ENCODE results near the gene PLD5.

PLD5 gene

GRCh38 chr1:242524571-242525359, at the start of gene PLD5:
Gene PLD5 (minus strand): TSS chr1:242524697.
- no peak for DNase-seq

- DNase-seq, result no peak
These were observed 45.4 kb upstream of the PLD5 start for GRCh38 chr1:242569867-242570266.

DNA sequence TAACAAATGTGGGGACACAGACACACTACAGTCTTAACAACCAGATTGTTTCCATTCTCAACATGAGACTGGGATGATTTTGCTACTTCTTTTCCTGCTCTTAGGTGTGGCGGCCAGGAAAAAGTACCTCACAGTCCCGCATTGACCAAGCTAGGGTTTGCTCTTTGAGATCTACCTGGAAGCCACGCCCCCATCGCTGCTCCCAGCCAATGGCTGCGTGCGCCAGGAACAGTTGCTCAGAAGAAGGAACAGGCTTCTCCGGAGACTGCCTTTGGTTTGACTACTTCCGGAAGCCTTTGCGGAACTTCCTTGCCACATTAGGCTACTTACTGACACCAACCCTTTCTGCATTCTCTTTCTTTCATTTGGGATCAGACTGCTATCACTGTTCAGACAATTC, 44.2 kb upstream of the PLD5 start:
- DNase-seq, result no peak

- DNase-seq, result no peak
These were observed 43.1 kb upstream of the PLD5 start for GRCh38 chr1:242567596-242567995.

- no peak for DNase-seq
These were observed 32.3 kb upstream of the PLD5 start for GRCh38 chr1:242556759-242557158.

DNA sequence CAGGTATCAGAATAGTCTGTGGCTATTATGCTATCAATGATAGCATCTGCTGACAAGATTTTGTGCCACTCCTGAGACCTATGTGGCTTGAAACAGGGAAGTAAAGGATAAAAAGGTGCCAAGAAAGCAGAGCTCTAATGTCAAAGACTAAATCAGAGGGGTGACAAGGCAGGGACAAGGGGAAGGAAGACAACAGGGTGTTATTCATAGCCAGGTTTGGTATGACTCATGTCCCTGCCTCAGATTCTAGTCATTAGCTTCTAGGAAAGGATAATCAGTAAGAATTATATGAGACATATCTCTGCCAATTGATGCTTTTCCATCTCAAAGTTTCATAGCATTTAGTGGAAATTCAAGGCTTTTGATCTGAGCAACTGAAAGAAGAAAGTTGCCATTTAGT, 31.8 kb upstream of the PLD5 start:
- DNase-seq, result no peak

DNA sequence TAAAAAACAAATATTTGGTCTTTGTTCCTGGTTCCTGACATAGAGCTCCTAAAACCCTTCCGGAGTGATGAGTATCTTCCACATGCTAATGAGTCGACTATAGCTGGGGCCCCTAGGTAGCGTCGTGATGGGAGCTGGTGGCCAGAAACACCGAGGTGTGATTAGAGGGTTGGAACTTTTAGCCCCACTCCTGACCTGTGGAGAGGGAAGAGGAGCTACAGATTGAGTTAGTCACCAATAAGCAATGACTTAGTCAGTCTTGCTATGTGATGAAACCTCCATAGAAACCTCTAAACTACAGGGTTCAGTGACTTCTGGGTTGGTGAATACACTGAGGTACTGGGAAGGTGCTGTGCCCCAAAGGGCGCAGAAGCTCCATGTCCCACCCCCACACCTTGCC, 30.1 kb upstream of the PLD5 start:
- DNase-seq, result no peak

DNA sequence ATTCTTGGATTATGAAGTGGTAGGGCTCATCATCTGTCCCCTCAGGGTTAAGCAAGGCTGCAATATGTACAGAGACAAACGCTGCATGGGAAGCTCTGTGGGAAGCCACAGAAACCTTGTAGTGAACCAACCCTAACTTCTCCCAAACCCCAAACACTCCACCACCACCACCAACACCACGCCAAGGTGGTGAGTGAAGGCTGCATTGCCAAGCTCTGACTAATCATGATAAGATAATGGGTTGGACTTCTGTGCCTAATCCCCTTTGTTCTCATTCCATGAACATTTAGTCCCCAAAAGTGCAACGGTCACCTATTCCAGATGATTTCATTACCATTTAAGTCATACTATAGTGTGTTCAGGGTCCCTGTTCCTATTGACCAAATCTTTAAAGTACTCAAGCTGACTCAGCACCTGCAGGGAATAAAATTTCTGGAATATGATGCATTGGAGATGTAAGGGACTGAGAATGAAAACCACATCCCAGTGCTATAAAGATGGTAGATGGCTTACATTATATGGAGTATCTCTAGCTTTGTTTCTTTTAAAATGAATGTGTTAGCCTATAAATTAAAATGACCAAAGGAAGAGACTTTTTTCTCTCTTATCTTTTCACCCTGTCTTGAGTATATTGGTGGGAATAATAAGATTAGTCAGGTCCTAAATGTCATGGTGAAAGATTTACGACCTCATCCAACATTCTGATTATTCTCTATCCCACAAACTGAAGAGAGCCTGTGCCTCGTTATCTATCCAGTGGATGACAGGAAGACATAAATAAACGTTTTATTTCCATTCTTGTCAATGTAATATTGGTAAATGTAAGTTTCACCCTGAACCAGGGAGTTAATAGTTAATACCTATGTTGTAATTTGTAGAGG, 22.6 kb upstream of the PLD5 start:
- DNase-seq, result no peak

DNA sequence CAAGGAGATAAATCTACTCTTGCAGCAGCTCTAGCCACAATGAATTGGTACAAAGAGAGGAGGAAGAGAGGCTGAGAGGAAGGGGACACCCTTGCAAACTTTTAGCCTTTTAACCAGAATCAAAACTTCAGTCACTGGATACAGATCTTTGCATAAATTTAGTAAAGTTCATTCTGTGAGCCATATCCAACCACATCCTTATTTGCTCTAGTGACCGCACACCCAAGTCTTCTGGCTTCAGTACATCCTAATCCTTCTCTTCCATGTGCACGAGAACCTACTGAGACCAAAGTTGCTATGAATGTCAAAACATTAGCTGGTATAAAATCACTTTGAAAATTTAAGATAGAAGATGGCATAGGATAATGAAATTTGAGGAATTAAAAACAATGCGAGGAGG, 21.9 kb upstream of the PLD5 start:
- no peak for DNase-seq

DNA sequence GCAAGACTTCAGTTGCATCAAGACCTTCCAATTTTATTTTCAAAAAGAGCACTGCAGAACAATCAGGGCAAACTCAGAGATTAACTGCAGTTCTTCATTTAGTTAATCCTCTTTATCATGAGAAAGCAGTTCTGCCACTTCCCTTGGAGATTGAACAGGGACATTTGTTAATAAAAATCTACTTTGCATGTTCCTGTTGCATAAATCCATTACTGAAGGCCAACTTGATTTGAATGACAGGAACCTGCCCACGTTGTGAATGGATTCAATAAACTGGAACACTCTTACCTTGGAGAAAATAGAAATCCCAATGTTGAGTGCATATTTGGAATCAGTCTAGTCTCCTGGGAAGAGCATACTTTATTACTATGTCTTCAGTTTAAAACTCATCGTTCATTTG, 19.6 kb upstream of the PLD5 start:
- DNase-seq, result no peak

DNA sequence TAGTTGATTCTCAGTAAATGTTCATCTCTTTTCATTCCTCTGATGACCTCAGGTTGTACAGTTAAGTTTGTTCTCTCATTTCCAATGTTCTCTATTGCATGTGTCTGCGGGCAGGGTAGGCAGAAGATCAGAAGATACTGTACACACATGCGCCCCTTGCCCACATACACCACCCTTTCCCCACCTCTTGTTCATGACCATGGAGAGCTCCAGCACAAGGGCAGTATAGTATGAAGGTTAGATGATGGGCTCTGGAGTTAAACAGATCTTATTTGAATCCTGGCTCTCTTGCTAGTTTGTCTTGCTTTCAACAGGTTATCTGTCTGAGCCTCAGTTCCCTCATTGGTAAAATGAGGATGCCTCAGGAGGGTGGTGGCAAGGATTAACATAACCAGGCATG, 17.8 kb upstream of the PLD5 start:
- no peak for DNase-seq

DNA sequence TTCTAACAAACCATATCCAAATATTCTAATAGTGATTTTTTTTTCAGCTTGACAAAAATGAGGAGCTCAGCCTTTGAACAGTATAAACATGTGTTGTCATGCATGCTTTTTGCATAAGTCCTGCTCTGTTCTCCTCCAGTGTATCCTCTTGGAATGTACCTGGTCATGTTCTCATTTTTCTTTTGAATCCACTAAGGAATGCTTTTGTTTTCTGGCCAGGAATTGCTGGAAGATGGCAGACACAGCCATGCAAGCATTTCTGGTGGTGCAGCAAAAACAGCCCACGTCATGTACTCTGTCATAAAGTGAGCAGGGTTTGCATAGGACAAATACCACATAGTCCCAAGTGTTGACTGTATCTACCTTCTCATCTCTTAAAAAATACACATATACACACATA, 11.5 kb upstream of the PLD5 start:
- no peak for DNase-seq

DNA sequence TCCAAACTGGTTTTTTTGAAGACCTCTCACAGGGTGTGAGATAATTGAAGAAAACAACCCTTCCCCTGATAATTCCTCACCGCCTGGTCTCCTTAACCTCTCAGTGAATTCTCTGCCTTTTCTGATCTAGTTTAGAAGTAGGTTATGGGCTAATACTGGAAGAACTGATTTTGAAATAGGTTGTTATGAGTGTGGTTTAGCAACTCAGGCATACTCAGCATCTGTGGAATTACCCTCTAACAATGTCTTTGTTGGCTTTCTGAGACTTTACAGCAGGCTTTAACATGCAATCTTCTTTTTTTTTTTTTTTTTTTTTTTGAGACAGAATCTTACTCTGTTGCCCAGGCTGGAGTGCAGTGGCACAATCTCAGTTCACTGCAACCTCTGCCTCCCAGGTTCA, 10.3 kb upstream of the PLD5 start:
- no peak for DNase-seq

GRCh38 chr1:242530761-242531160, 6.3 kb upstream of the PLD5 start:
- DNase-seq, result no peak

- no peak for DNase-seq
These were observed 1.3 kb upstream of the PLD5 start for GRCh38 chr1:242525769-242526168.

DNA sequence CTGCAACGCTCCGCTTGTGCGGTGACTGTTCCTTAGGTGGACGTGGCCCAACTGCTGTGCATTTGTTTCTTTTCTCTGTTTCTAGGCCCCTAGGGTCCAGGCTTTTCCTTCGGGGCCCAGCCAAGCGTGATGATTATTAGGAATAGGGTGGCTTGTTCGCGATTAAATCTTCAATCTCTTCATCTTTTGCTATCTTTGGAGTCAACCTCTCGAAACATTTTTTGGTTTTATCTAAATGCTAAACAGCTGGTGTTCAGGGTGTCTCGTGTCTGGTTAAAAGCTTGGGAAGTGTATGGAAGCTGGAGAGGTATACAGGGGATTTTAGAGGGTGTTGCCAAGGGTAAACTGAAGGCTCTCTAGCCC, 844 bp upstream of the PLD5 start:
- no peak for DNase-seq

DNA sequence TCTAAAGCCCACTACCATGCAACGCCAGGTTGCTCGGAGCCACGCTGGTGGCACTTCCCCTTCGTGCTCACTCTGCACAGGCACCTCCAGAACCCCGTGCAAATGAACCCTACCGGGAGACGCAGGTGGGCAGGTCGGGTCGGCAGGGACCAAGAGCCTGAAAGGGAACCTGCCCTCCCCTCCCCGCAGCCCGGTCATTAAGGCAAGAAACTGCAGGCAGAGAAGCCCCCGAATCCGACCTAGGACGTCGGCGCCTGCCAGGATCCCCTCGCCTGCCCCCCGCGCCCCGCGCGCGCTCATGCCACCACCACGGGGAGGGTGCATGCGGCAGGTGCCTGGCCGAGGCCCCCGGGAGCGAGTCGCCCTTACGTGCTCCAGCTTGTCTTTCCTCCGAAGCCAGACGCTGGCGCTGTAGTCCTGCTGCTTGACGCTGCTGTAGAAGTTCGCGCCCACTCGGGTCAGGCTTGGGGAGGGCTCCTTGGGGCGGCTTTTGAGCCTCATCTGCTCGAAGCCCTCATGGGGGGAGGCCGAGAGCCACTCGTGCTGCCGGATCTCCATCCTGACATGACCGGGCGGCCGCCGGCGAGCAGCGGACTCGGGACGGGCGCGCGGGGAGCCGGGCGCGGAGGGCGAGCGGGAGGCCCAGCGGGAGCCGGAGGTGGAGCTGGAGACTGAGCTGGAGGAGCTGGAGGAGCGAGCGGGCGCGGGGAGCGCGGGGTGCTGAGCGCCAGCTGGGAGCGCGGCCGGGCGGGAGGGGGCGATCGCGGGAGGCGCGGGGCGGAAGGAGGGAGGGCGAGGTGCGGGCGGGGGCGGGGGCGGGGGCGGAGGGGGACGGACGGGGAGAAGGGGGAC, 552 bp downstream of the PLD5 start:
- DNase-seq, result no peak

- no peak for DNase-seq
These were observed 1.3 kb downstream of the PLD5 start for GRCh38 chr1:242522996-242523718.

DNA sequence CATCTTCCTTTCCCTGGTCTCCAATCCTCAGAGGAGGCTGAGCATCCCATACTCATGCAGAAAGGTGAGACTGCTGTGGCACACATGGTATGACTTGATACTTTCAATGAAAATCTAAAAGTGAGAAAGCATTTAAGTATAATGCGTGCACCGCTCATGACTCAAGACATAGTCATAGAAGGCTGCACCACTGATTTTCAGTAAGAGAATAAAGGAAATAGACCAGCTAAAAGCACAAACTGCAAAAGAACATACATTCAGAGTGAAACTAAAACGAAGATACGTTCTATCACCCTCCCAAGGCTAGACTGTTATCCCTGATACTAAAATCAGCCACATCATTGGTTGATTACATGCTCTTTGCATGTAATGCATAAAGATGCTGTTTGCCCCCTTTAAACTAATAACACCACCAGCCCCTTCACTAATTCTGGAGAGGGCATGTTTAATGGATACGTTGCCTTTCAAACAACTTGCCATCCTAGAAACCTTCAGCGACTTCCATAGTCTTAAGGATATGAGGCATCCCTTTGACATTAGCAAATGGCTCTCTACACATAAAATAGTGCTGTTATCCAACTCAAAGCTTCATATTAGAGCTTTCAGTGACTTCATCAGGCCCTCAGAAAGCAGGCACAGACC, 2.1 kb downstream of the PLD5 start:
- no peak for DNase-seq

GRCh38 chr1:242515555-242515954, 8.9 kb downstream of the PLD5 start:
- no peak for DNase-seq

GRCh38 chr1:242506724-242507123, 17.8 kb downstream of the PLD5 start:
- no peak for DNase-seq

DNA sequence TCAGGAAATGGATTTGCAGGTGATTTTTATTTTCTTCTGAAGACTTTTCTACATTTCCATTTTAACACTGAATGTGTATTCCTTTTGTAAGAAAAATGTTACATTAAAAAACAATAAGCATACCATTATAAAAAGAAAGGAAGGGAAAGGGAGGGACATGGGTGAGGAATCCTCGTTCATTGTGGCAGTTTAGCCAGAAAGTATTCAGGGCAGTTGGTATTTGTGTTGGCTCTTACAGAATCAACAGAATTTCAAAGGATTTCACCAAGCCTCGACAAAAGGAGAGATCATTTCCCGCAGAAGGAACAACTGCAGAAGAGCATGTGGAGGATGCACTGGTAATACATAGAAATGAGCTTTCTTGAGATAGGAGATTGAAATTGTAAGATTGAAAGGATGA, 35.0 kb downstream of the PLD5 start:
- DNase-seq, result no peak
